ENCODE measurements around the gene COL9A1. TPM values are rescaled to one million over a fixed set of nuclear protein-coding genes. Genes with fewer than 3 reads are reported as not detected.

Gene COL9A1
- total RNA-seq, 1 donor from 2014 or later = 0.77 TPM

DNA sequence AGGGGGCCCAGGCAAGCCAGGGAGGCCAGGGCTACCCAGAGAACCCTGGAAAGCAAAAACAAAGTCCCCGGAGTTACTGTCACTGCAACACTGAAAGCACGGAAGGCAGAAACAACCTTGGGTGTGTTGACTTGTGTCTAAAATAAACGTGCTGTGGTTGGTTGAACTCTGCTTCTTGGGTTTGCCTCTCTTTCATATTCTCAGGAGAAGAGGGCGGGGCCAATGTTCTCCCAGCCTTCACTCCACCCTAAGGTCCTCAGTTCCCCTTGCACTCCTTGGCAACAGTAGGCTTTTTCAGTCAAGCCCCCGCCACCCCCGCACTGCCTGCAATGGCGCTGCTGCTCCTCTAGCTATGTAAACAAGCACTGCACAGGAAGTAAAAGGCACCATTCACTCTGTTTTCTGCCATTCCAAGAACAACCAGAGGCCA is 60.9 kb downstream of the COL9A1 start:
- no peak for DNase-seq (ENCODE audit: low spot score)
- no peaks in the 10 kb centered on the region for H3K36me3 Mint-ChIP-seq (ENCODE audit: low read depth, unreplicated experiment)
- no peak overlapping the region for H3K27ac Mint-ChIP-seq (ENCODE audit: unreplicated experiment)
- no peaks in the 10 kb centered on the region for H3K9me3 Mint-ChIP-seq (ENCODE audit: unreplicated experiment)
- no peak overlapping the region for H3K4me3 Mint-ChIP-seq (ENCODE audit: unreplicated experiment)
- peaks cover 3% of the 10 kb centered on the region for H3K4me1 Mint-ChIP-seq (ENCODE audit: unreplicated experiment)
- no peak for TF ChIP-seq CTCF (IDR thresholded peaks at IDR 0.05; ENCODE audit: unreplicated experiment)
- H3K27me3 Mint-ChIP-seq (ENCODE audit: unreplicated experiment) = no peaks in the 10 kb centered on the region

DNA sequence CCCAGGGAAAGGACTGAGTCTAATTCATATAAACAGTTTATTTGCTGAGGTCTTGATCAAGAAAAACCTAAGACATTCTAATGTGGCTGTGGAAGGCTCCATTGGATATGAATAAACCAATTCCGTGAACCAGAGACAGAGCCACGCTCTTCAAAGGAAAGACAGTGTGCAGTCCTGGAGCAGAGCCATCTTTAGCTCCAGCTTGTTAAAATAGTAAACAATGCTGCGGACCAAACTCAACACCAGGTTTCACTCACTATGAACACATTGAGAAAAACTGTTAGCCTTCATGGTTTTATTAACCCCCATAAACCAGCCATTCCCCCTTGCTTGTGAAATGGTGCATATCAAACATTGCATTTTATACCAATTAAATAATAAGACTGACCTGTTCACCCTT is 61.9 kb downstream of the COL9A1 start:
- Mint-ChIP-seq H3K4me1 (ENCODE audit: unreplicated experiment) (peaks cover 3% of the 10 kb centered on the region), H3K4me3 (ENCODE audit: unreplicated experiment) (no peak overlapping the region), H3K27ac (ENCODE audit: unreplicated experiment) (no peak overlapping the region), H3K27me3 (ENCODE audit: unreplicated experiment) (no peaks in the 10 kb centered on the region), H3K9me3 (ENCODE audit: unreplicated experiment) (no peaks in the 10 kb centered on the region), H3K36me3 (ENCODE audit: low read depth, unreplicated experiment) (no peaks in the 10 kb centered on the region)
- no peak for DNase-seq (ENCODE audit: low spot score)
- TF ChIP-seq CTCF (IDR thresholded peaks at IDR 0.05; ENCODE audit: unreplicated experiment) = no peak

- Mint-ChIP-seq H3K27me3 (ENCODE audit: unreplicated experiment) (no peaks in the 10 kb centered on the region), H3K4me1 (ENCODE audit: unreplicated experiment) (no peaks in the 10 kb centered on the region)
Observed at GRCh38 chr6:70236343-70236742, 66.5 kb downstream of the COL9A1 start.

GRCh38 chr6:70234561-70235236 is 68.2 kb downstream of the COL9A1 start:
- no peak for TF ChIP-seq CTCF (IDR thresholded peaks at IDR 0.05; ENCODE audit: unreplicated experiment)
- DNase-seq (ENCODE audit: low spot score) = no peak
- Mint-ChIP-seq H3K36me3 (ENCODE audit: low read depth, unreplicated experiment) (no peaks in the 10 kb centered on the region), H3K4me1 (ENCODE audit: unreplicated experiment) (no peaks in the 10 kb centered on the region), H3K4me3 (ENCODE audit: unreplicated experiment) (no peak overlapping the region), H3K27ac (ENCODE audit: unreplicated experiment) (no peak overlapping the region), H3K27me3 (ENCODE audit: unreplicated experiment) (no peaks in the 10 kb centered on the region), H3K9me3 (ENCODE audit: unreplicated experiment) (no peaks in the 10 kb centered on the region)

More at GRCh38 chr6:70236343-70236742, 66.5 kb downstream of the COL9A1 start:
- Mint-ChIP-seq H3K36me3 (ENCODE audit: low read depth, unreplicated experiment) (no peaks in the 10 kb centered on the region), H3K9me3 (ENCODE audit: unreplicated experiment) (no peaks in the 10 kb centered on the region), H3K27ac (ENCODE audit: unreplicated experiment) (no peak overlapping the region), H3K4me3 (ENCODE audit: unreplicated experiment) (no peak overlapping the region)
- DNase-seq (ENCODE audit: low spot score) = no peak
- no peak for TF ChIP-seq CTCF (IDR thresholded peaks at IDR 0.05; ENCODE audit: unreplicated experiment)

- H3K4me1 Mint-ChIP-seq (ENCODE audit: unreplicated experiment) = no peaks in the 10 kb centered on the region
- no peaks in the 10 kb centered on the region for H3K27me3 Mint-ChIP-seq (ENCODE audit: unreplicated experiment)
- H3K4me3 Mint-ChIP-seq (ENCODE audit: unreplicated experiment) = no peak overlapping the region
- no peak for TF ChIP-seq CTCF (IDR thresholded peaks at IDR 0.05; ENCODE audit: unreplicated experiment)
- no peak overlapping the region for H3K27ac Mint-ChIP-seq (ENCODE audit: unreplicated experiment)
- no peak for DNase-seq (ENCODE audit: low spot score)
- no peaks in the 10 kb centered on the region for H3K9me3 Mint-ChIP-seq (ENCODE audit: unreplicated experiment)
- H3K36me3 Mint-ChIP-seq (ENCODE audit: low read depth, unreplicated experiment) = no peaks in the 10 kb centered on the region
Observed at GRCh38 chr6:70231311-70231710, 71.6 kb downstream of the COL9A1 start.

Measured in endothelial cell (in vitro differentiated cells).